Mesenchymal stem cell (in vitro differentiated cells and primary cell): ENCODE measurements around the gene ALDH4A1.

Experiments
- DNase-seq: peaks from one replicate; pipeline ENCODE4 v3.0.0-alpha.2; 2013
- H2AFZ ChIP-seq: one replicate; pipeline ENCODE4 v1.6.1; 2013; ENCODE audit warnings: low read depth, mild to moderate bottlenecking, control low read depth, inconsistent platforms, low read length, moderate library complexity
- H2AK5ac ChIP-seq: 2 replicates; pipeline ENCODE4 v1.6.1; 2013; ENCODE audit warnings: low read length, moderate library complexity, mild to moderate bottlenecking, inconsistent platforms; ENCODE audit not compliant: severe bottlenecking
- H2BK120ac ChIP-seq: one replicate; pipeline ENCODE4 v1.6.1; 2013; ENCODE audit warnings: low read depth, mild to moderate bottlenecking, inconsistent platforms, low read length, moderate library complexity
- H2BK12ac ChIP-seq, 2 experiments: one replicate each; pipeline ENCODE4 v1.6.1; 2013; ENCODE audit warnings: inconsistent platforms in 2 of 2, low read length in 2 of 2, mild to moderate bottlenecking in 2 of 2, moderate library complexity in 2 of 2, control low read depth in 1 of 2
- H2BK15ac ChIP-seq: one replicate; pipeline ENCODE4 v1.6.1; 2013; ENCODE audit warnings: mild to moderate bottlenecking, low read depth, inconsistent platforms; ENCODE audit not compliant: poor library complexity, severe bottlenecking
- H2BK5ac ChIP-seq: 2 replicates; pipeline ENCODE4 v1.6.1; 2013; ENCODE audit warnings: low read depth, mild to moderate bottlenecking, low read length, control low read depth, inconsistent platforms; ENCODE audit not compliant: poor library complexity, severe bottlenecking
- H3K14ac ChIP-seq, 2 experiments: one replicate each; pipeline ENCODE4 v1.6.1; 2013; ENCODE audit warnings: inconsistent platforms in 2 of 2, low read length in 2 of 2, control low read depth in 1 of 2, mild to moderate bottlenecking in 1 of 2, moderate library complexity in 1 of 2
- H3K18ac ChIP-seq, 2 experiments: one replicate each; pipeline ENCODE4 v1.6.1; 2013; ENCODE audit warnings: inconsistent platforms in 2 of 2, low read length in 2 of 2, control low read depth in 1 of 2, low read depth in 1 of 2, mild to moderate bottlenecking in 1 of 2
- H3K23ac ChIP-seq, 2 experiments: one replicate each; pipeline ENCODE4 v1.6.1; 2013; ENCODE audit warnings: inconsistent platforms in 2 of 2, low read length in 2 of 2, mild to moderate bottlenecking in 2 of 2, moderate library complexity in 2 of 2, control low read depth in 1 of 2
- H3K27ac ChIP-seq: 2 replicates; pipeline ENCODE4 v1.5.1; 2013; ENCODE audit warnings: mild to moderate bottlenecking, moderate library complexity, low read length, control low read depth, inconsistent platforms; ENCODE audit not compliant: poor library complexity, severe bottlenecking
- H3K27me3 ChIP-seq, 2 experiments: 2 replicates each; pipeline versions ENCODE4 v1.6.1 to v1.7.0; 2013; ENCODE audit warnings: low read length in 2 of 2, mild to moderate bottlenecking in 2 of 2, moderate library complexity in 2 of 2, control low read depth in 1 of 2, inconsistent platforms in 1 of 2; ENCODE audit not compliant: control insufficient read depth in 1 of 2, insufficient read depth in 1 of 2
- H3K36me3 ChIP-seq, 2 experiments: 2 replicates each; pipeline versions ENCODE4 v1.6.1 to v1.7.0; 2013; ENCODE audit warnings: low read length in 2 of 2, control low read depth in 1 of 2, inconsistent platforms in 1 of 2, low read depth in 1 of 2, mild to moderate bottlenecking in 1 of 2; ENCODE audit not compliant: insufficient read depth in 2 of 2, control insufficient read depth in 1 of 2
- H3K4ac ChIP-seq, 2 experiments: one replicate each; pipeline ENCODE4 v1.6.1; 2013; ENCODE audit warnings: inconsistent platforms in 2 of 2, low read length in 2 of 2, mild to moderate bottlenecking in 2 of 2, moderate library complexity in 2 of 2, control low read depth in 1 of 2, low read depth in 1 of 2
- H3K4me1 ChIP-seq: 2 replicates; pipeline ENCODE4 v1.6.1; 2013; ENCODE audit warnings: low read depth, low read length, control low read depth; ENCODE audit not compliant: control insufficient read depth, insufficient read depth
- H3K4me2 ChIP-seq: 2 replicates; pipeline ENCODE4 v1.6.1; 2013; ENCODE audit warnings: low read length, mild to moderate bottlenecking, inconsistent platforms; ENCODE audit not compliant: poor library complexity, severe bottlenecking
- H3K4me3 ChIP-seq, 2 experiments: 2 replicates each; pipeline versions ENCODE4 v1.5.1 to v1.7.0; 2013; ENCODE audit warnings: low read length in 2 of 2, mild to moderate bottlenecking in 2 of 2, control low read depth in 1 of 2, low read depth in 1 of 2; ENCODE audit not compliant: insufficient read depth in 1 of 2
- H3K79me1 ChIP-seq: replicated peaks from 2 replicates; pipeline ENCODE4 v1.6.1; 2013; ENCODE audit warnings: mild to moderate bottlenecking, control low read depth, low read length, inconsistent platforms; ENCODE audit not compliant: poor library complexity, severe bottlenecking
- H3K9ac ChIP-seq: 2 replicates; pipeline ENCODE4 v1.7.0; 2013; ENCODE audit warnings: mild to moderate bottlenecking, low read length, moderate library complexity
- H3K9me3 ChIP-seq: 2 replicates; pipeline ENCODE4 v1.7.0; 2013; ENCODE audit warnings: mild to moderate bottlenecking, low read length; ENCODE audit not compliant: control insufficient read depth
- H4K8ac ChIP-seq: one replicate; pipeline ENCODE4 v1.6.1; 2013; ENCODE audit warnings: inconsistent platforms, mild to moderate bottlenecking, low read length, moderate library complexity
- H4K91ac ChIP-seq: one replicate; pipeline ENCODE4 v1.6.1; 2013; ENCODE audit warnings: mild to moderate bottlenecking, low read length, inconsistent platforms
- WGBS: methylation state at CpG from one replicate; pipeline ENCODE4 v1.1.7; 2013; ENCODE audit warnings: mixed read lengths; 5-methylcytosine and 5-hydroxymethylcytosine counted together

The ALDH4A1 gene

GRCh38 chr1:18928406-18928805 lies 26.1 kb upstream of the ALDH4A1 start:
- Histone ChIP-seq H2AFZ (no peak overlapping the region), H4K8ac (peak overlapping the region; percentile 76), H2BK5ac (no peak overlapping the region), H3K9ac (no peak overlapping the region), H3K36me3 (no peaks in the 10 kb centered on the region), H3K4me3 (no peak overlapping the region), H3K4ac (peak overlapping the region; percentile 80 to 88), H2BK15ac (peak overlapping the region; percentile 15), H3K14ac (peak overlapping the region in 1 of 2 experiments; percentile 68), H4K91ac (peak overlapping the region; percentile 92), H2BK12ac (peak overlapping the region; percentile 44 to 95), H3K9me3 (no peaks in the 10 kb centered on the region), H2AK5ac (peak overlapping the region; percentile 86), H3K18ac (peak overlapping the region; percentile 65 to 80), H3K27me3 (no peaks in the 10 kb centered on the region), H3K4me2 (no peak overlapping the region), H2BK120ac (peak overlapping the region; percentile 66), H3K27ac (no peak overlapping the region), H3K79me1 (peaks cover 25% of the 10 kb centered on the region), H3K23ac (no peak overlapping the region), H3K4me1 (peaks cover 67% of the 10 kb centered on the region)
- 81% methylated on average over 8 of the region's 8 CpGs for WGBS
- no peak for DNase-seq

- H3K27ac ChIP-seq = peak overlapping the region; percentile 84
- peaks cover 24% of the 10 kb centered on the region for H3K79me1 ChIP-seq
- no peak overlapping the region for H3K23ac ChIP-seq
- peak overlapping the region; percentile 95 for H4K91ac ChIP-seq
- no peak for DNase-seq
- H3K14ac ChIP-seq = peak overlapping the region in 1 of 2 experiments; percentile 68
- WGBS = 43% methylated on average over 9 of the region's 12 CpGs
- H3K18ac ChIP-seq = peak overlapping the region; percentile 98 to 99
- peak overlapping the region; percentile 85 for H3K9ac ChIP-seq
- peak overlapping the region; percentile 90 for H2BK15ac ChIP-seq
- H3K4me2 ChIP-seq = peak overlapping the region; percentile 26
- H2AK5ac ChIP-seq = peak overlapping the region; percentile 86
- no peaks in the 10 kb centered on the region for H3K27me3 ChIP-seq
- H3K4me1 ChIP-seq = peaks cover 69% of the 10 kb centered on the region
- H2BK120ac ChIP-seq = peak overlapping the region; percentile 74
- peak overlapping the region; percentile 76 for H4K8ac ChIP-seq
- no peaks in the 10 kb centered on the region for H3K9me3 ChIP-seq
- peak overlapping the region; percentile 80 to 85 for H3K4ac ChIP-seq
- H2BK12ac ChIP-seq = peak overlapping the region; percentile 46 to 92
- no peak overlapping the region for H2BK5ac ChIP-seq
- no peak overlapping the region for H3K4me3 ChIP-seq
- no peaks in the 10 kb centered on the region for H3K36me3 ChIP-seq
- H2AFZ ChIP-seq = no peak overlapping the region
Measured at GRCh38 chr1:18927654-18928272, 25.4 kb upstream of the ALDH4A1 start.

GRCh38 chr1:18927082-18927653 lies 24.8 kb upstream of the ALDH4A1 start:
- WGBS = 81% methylated on average over 16 of the region's 16 CpGs

More at GRCh38 chr1:18927082-18927653, 24.8 kb upstream of the ALDH4A1 start:
- H3K4me1 ChIP-seq = peaks cover 68% of the 10 kb centered on the region
- H3K27ac ChIP-seq = peak overlapping the region; percentile 84
- DNase-seq = no peak
- peak overlapping the region; percentile 48 for H4K8ac ChIP-seq
- H2BK15ac ChIP-seq = peak overlapping the region; percentile 55
- peak overlapping the region; percentile 85 for H3K9ac ChIP-seq
- H2AK5ac ChIP-seq = peak overlapping the region; percentile 45
- peak overlapping the region; percentile 42 to 85 for H3K4ac ChIP-seq
- no peaks in the 10 kb centered on the region for H3K27me3 ChIP-seq
- H2BK12ac ChIP-seq = peak overlapping the region; percentile 71 to 92
- H3K4me2 ChIP-seq = peak overlapping the region; percentile 26
- H3K4me3 ChIP-seq = peak overlapping the region in 1 of 2 experiments; percentile 35
- no peaks in the 10 kb centered on the region for H3K36me3 ChIP-seq
- peak overlapping the region in 1 of 2 experiments; percentile 36 for H3K23ac ChIP-seq
- H4K91ac ChIP-seq = peak overlapping the region; percentile 95
- H3K14ac ChIP-seq = peak overlapping the region in 1 of 2 experiments; percentile 63
- no peaks in the 10 kb centered on the region for H3K9me3 ChIP-seq
- H2AFZ ChIP-seq = no peak overlapping the region
- no peak overlapping the region for H2BK5ac ChIP-seq
- peaks cover 20% of the 10 kb centered on the region for H3K79me1 ChIP-seq
- peak overlapping the region; percentile 74 for H2BK120ac ChIP-seq
- peak overlapping the region; percentile 98 to 99 for H3K18ac ChIP-seq
